WI38 (cell line): Measurements from ENCODE around the gene WBP2NL.

Experiments used
- H3K4me3 ChIP-seq: 2 replicates; pipeline ENCODE4 v1.5.1; 2011; ENCODE audit warnings: low read depth, mild to moderate bottlenecking, control low read depth, low read length
- TF ChIP-seq, protein P1 (sequence below): IDR thresholded peaks from 2 replicates; pipeline ENCODE4 v1.5.1; 2012; ENCODE audit warnings: low read depth, mild to moderate bottlenecking, control low read depth, low read length

Gene WBP2NL

DNA sequence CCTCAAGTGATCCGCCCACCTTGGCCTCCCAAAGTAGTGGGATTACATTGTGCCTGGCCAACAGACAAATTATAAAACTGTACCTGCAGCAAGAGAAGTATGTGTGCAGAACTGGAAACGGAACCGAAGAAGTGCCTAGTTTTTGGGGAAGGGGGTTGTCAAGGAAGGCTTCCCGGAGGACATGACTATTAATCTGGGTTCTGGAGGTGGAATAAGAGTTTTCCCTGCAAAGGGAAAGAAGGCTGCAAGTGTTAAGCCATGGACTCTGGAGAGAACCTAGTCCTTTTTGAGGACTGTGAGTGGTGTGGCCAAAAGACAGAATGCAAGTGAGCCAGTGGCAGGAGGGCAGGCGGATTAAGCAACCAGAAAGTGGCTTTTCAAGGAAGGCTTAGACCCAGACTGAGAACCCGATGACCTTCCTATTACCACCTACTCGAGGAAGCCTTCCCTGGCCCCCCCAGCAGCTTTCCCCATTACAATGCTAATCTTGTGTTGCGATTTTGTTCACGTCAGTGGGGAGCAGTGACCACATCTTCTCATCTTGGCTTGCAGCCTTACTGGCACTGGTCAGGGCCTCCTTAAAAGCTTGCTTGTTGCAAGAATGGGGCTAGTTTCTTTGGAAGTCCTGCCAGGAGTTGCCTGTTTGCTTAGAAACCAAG is 35.0 kb upstream of the WBP2NL start:
- H3K4me3 ChIP-seq: no peak overlapping the region
- TF ChIP-seq, protein P1, sequence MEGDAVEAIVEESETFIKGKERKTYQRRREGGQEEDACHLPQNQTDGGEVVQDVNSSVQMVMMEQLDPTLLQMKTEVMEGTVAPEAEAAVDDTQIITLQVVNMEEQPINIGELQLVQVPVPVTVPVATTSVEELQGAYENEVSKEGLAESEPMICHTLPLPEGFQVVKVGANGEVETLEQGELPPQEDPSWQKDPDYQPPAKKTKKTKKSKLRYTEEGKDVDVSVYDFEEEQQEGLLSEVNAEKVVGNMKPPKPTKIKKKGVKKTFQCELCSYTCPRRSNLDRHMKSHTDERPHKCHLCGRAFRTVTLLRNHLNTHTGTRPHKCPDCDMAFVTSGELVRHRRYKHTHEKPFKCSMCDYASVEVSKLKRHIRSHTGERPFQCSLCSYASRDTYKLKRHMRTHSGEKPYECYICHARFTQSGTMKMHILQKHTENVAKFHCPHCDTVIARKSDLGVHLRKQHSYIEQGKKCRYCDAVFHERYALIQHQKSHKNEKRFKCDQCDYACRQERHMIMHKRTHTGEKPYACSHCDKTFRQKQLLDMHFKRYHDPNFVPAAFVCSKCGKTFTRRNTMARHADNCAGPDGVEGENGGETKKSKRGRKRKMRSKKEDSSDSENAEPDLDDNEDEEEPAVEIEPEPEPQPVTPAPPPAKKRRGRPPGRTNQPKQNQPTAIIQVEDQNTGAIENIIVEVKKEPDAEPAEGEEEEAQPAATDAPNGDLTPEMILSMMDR: no peak

DNA sequence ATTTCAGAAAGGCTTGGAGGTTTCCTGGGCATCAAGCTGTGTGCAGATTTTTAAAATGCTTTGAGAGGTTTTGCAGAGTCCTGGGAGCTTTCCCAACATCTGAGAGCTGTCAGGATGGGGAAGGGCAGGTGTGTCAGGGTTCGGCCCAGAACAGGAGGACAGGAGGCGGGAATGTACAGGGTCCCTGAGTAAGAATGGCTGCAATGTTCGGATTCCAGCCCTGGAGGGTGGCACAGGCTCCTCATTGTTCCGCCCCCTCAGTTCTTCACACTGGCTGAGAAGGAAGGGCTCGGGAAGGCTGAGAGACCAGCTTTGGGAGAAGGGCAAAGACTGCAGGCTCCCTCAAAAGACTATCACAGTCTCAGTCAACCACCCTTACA is 34.5 kb upstream of the WBP2NL start:
- TF ChIP-seq, protein P1: no peak
- no peak overlapping the region for H3K4me3 ChIP-seq

DNA sequence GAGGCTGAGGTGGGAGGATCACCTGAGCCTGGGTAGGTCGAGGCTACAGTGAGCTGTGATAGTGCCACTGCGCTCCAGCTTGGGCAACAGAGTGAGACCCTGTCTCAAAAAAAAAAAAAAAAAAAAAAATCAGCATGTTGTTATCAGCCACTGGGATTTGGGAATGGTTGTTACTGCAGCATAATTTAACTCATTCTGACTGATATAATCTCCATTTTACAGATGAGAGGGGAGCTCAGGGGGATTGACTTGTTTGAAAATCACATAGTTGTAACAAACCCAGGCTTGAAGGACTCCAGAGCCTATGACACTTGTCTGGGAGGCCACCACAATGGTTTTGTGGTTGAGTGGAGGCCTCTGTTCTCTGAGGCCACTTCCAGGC is 32.4 kb upstream of the WBP2NL start:
- H3K4me3 ChIP-seq: no peak overlapping the region
- TF ChIP-seq, protein P1: no peak

DNA sequence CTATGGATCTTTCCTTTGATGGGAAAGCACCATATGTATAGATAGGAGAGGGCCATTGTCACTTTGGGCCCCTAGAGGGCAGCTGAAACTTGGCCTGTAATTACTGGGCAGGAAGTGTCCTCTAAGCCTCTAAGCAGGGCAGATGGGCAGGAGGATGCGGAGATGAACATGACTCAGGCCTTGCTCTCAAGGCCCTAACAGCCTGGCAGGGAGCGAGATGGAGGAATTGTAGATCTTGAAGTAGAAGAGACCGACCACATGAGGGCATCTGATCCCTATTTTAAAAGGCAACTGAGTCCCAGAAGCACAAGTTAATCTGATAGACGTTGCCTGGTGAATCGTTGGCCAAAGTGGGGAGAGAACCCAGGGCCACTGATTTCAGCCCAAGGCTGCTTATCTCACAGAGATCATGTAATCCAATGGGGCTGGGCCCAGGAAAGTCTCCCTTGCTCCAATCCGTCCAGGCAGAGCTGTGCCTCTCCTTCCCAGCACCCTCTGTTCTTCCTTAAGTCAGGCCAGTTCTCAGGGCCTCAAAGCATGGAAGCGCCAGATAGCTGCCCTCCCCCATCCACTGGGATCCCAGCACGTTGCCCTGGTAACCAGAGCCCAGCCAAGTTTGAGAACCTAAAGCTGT is 31.9 kb upstream of the WBP2NL start:
- no peak overlapping the region for H3K4me3 ChIP-seq
- TF ChIP-seq, protein P1: peak; percentile 30; the same call in 1 of the 2 replicates

DNA sequence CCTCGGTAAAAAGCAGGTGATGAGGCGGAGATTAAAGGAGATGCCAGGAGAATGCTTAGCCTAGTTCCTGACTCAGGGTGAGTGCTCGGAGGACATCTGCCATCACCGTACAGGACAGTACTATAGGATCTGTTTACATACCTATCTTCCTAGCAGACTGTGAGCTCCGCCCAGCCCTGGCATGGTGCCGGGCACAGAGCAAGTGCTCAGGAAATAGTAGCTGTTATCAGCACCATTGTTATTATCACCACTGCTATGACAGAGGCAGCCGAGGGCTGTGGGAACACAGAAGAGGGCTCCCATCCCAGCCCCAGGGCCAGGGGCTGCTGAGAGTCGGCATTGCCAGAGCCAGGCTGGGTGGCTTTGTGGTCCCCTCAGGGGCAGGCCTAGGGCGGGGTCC is 30.0 kb upstream of the WBP2NL start:
- no peak overlapping the region for H3K4me3 ChIP-seq
- TF ChIP-seq, protein P1: no peak

DNA sequence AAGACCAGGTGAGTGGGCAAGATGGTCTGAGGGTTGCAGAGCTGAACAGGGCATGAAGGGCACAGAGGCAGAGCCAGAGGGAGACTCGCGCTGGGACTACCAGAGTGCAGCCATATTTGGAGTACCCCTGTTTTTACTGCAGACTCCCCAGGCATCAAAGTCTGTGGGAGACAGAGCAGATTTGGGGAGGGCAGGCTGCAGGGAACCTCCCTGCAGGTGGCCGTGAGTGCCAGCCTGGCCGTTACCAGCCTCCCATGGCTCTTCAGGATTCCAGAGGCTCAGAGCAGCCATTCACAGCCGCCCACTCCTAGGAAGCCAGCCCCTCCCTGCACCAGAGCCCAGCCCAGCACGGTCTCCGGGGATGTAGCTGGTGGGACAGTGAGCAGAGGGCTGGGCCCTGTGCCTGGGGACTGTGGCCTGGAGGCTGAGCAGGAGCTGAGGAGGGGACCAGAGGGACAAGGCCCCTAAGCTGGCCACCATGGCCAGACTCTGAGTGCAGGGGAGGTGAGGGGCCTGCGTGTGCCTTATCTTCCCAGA is 29.4 kb upstream of the WBP2NL start, which contains the start of gene SEPTIN3:
SEPTIN3 (plus strand) TSS at position 334 of the 537 bp plus-strand sequence. CDS start 2,050 bp downstream, outside the sequence.
- TF ChIP-seq, protein P1: no peak

DNA sequence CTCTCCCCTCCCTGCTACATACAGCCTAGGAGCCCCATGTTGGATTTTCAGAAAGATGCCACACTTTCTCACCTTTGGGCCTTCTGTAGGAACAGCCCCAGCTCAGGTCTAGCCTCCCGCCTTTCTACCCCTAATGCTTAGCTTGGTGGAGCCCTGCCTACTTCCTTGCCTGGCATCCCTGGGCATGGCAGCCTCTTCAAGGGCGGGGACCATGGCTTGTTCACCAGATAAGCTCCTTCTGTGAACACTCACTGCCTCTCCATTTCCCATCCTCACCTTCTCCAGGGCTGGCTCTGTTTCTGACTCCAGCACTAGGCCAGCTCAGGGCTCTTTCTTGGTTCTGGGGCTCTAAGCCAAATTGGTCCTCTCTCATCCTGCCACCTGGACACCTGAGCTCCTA is 28.0 kb upstream of the WBP2NL start:
- no peak overlapping the region for H3K4me3 ChIP-seq
- TF ChIP-seq, protein P1: no peak

More for the DNA sequence above, 29.4 kb upstream of the WBP2NL start, which contains the start of gene SEPTIN3:
- no peak within 1 kb of the TSS for H3K4me3 ChIP-seq
